Gastroesophageal sphincter (tissue), 3 donors: Measurements from ENCODE around the gene VPS41.

Source experiments
- CTCF ChIP-seq, 4 experiments: fragments of 200-600 bp in 2 of 4; fragments of 450-650 bp in 2 of 4; sonication (generic) in 1 of 4; IDR thresholded peaks; one replicate each; pipeline ENCODE4 v1.5.1; 2017 to 2019; ENCODE audit warnings: antibody characterized with exemption in 4 of 4, mild to moderate bottlenecking in 2 of 4, moderate library complexity in 2 of 4
- EP300 ChIP-seq: sonication (generic); formaldehyde crosslinking; IDR thresholded peaks from one replicate; pipeline ENCODE4 v1.6.1; 2017; ENCODE audit warnings: antibody characterized with exemption, mild to moderate bottlenecking
- POLR2A ChIP-seq, 2 donors: fragments of 450-650 bp; IDR thresholded peaks; one replicate each; pipeline ENCODE4 v1.6.1; 2017; ENCODE audit warnings: antibody characterized with exemption in 2 of 2, mild to moderate bottlenecking in 2 of 2, moderate library complexity in 1 of 2
- POLR2AphosphoS5 ChIP-seq: sonication (generic); formaldehyde crosslinking; IDR thresholded peaks from one replicate; pipeline ENCODE4 v1.6.1; 2017; ENCODE audit warnings: antibody characterized with exemption

- TF ChIP-seq CTCF (IDR thresholded peaks at IDR 0.05) (no peak), POLR2A (IDR thresholded peaks at IDR 0.05) (no peak), POLR2AphosphoS5 (no peak), EP300 (no peak)
These were observed 77.6 kb downstream of the VPS41 start for GRCh38 chr7:38831259-38831996.
